ENCODE measurements around the gene CDH23.
A peak's percentile ranks its signal among the peaks of the same experiment; 100 is the strongest.

CDH23 gene

DNA sequence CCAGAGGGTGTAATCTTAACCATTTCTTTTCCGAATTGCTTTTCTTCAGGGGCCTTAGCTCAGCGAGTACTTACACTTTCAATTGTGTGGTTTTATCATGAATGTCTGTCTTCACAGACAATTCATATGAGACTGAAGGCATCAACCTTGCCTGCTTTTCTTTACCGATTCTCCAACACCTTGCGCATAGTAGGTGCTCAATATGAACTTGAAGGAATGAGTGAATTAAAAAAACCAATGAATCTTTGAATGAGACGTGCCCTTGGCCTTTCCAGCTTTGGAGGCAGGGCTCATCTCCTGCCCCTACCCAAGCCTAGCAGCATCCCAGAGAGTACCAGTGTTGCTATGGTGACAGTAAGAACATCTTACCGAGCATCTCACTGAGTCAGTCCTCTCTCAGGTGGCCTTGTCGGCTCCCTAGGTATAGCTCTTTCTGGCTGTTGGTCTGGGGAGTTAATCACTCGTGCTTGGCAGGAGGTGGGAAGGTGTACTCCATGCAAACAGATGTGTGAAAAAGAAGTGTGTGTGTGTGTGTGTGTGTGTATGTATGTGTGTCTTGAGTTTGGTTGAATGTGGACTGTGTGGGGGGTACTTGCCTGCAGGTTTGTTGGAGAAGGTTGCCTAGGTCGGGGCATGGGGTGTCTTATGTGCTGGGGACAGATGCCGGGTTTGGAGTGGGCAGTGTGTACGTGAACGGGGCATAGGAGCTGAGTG, 215.1 kb downstream of the CDH23 start:
- Histone ChIP-seq H3K36me3 (ENCODE audit: control insufficient read depth in 2 of 2, insufficient read depth in 2 of 2, low read length in 2 of 2) (no peaks in the 10 kb centered on the region), H3K9ac (ENCODE audit: low read depth in 1 of 2, low read length in 2 of 2) (no peak overlapping the region), H3K4me1 (ENCODE audit: control insufficient read depth in 2 of 2, insufficient read depth in 2 of 2, low read length in 2 of 2) (peaks cover 19 to 23% of the 10 kb centered on the region in 2 donors), H3K27me3 (ENCODE audit: control insufficient read depth in 2 of 2, insufficient read depth in 2 of 2, low read length in 2 of 2) (no peaks in the 10 kb centered on the region), H3K4me3 (ENCODE audit: low read length in 2 of 2) (no peak overlapping the region), H3K9me3 (ENCODE audit: control insufficient read depth in 2 of 2, low read length in 2 of 2) (no peaks in the 10 kb centered on the region), H3K27ac (ENCODE audit: low read depth in 2 of 2, low read length in 2 of 2) (no peak overlapping the region)

GRCh38 chr10:71613261-71613777, 216.6 kb downstream of the CDH23 start:
- no peaks in the 10 kb centered on the region for H3K9me3 ChIP-seq (ENCODE audit: control insufficient read depth in 2 of 2, low read length in 2 of 2)
- peak overlapping the region; percentile 76 to 81 for H3K27ac ChIP-seq (ENCODE audit: low read depth in 2 of 2, low read length in 2 of 2)
- no peaks in the 10 kb centered on the region for H3K27me3 ChIP-seq (ENCODE audit: control insufficient read depth in 2 of 2, insufficient read depth in 2 of 2, low read length in 2 of 2)
- H3K4me3 ChIP-seq (ENCODE audit: low read length in 2 of 2) = peak overlapping the region; percentile 37 to 51
- H3K4me1 ChIP-seq (ENCODE audit: control insufficient read depth in 2 of 2, insufficient read depth in 2 of 2, low read length in 2 of 2) = peaks cover 19 to 23% of the 10 kb centered on the region in 2 donors
- H3K36me3 ChIP-seq (ENCODE audit: control insufficient read depth in 2 of 2, insufficient read depth in 2 of 2, low read length in 2 of 2) = no peaks in the 10 kb centered on the region
- H3K9ac ChIP-seq (ENCODE audit: low read depth in 1 of 2, low read length in 2 of 2) = peak overlapping the region in 1 of 2 donors; percentile 21

- Histone ChIP-seq H3K9ac (ENCODE audit: low read depth in 1 of 2, low read length in 2 of 2) (peak overlapping the region in 1 of 2 donors; percentile 21), H3K4me3 (ENCODE audit: low read length in 2 of 2) (peak overlapping the region; percentile 37 to 51), H3K4me1 (ENCODE audit: control insufficient read depth in 2 of 2, insufficient read depth in 2 of 2, low read length in 2 of 2) (peaks cover 19 to 23% of the 10 kb centered on the region in 2 donors), H3K9me3 (ENCODE audit: control insufficient read depth in 2 of 2, low read length in 2 of 2) (no peaks in the 10 kb centered on the region), H3K27ac (ENCODE audit: low read depth in 2 of 2, low read length in 2 of 2) (peak overlapping the region; percentile 71 to 81), H3K27me3 (ENCODE audit: control insufficient read depth in 2 of 2, insufficient read depth in 2 of 2, low read length in 2 of 2) (no peaks in the 10 kb centered on the region), H3K36me3 (ENCODE audit: control insufficient read depth in 2 of 2, insufficient read depth in 2 of 2, low read length in 2 of 2) (no peaks in the 10 kb centered on the region)
These were observed 217.2 kb downstream of the CDH23 start for GRCh38 chr10:71613877-71614276.

DNA sequence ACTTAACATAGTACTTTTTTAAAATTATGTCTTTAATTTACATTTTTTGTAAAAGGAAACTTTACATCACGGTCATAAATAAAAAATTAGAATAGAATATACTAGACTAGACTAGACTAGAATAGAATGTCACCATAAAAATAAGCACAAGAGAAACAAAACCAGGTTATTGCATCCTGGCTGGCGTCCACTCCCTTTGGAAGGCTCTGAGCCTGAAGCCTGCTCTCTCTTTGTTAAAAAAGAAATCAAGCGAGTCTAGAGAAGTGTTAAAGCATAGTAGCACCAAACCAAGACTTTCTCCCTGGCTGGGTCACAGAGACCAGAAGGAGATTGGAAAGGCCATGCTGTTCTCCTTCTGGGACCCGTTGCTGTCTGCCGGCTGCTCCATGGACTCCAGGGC, 218.2 kb downstream of the CDH23 start:
- H3K4me1 ChIP-seq (ENCODE audit: control insufficient read depth in 2 of 2, insufficient read depth in 2 of 2, low read length in 2 of 2) = peaks cover 19 to 23% of the 10 kb centered on the region in 2 donors
- no peak overlapping the region for H3K9ac ChIP-seq (ENCODE audit: low read depth in 1 of 2, low read length in 2 of 2)
- no peak overlapping the region for H3K4me3 ChIP-seq (ENCODE audit: low read length in 2 of 2)
- H3K27ac ChIP-seq (ENCODE audit: low read depth in 2 of 2, low read length in 2 of 2) = no peak overlapping the region
- no peaks in the 10 kb centered on the region for H3K9me3 ChIP-seq (ENCODE audit: control insufficient read depth in 2 of 2, low read length in 2 of 2)
- no peaks in the 10 kb centered on the region for H3K36me3 ChIP-seq (ENCODE audit: control insufficient read depth in 2 of 2, insufficient read depth in 2 of 2, low read length in 2 of 2)
- no peaks in the 10 kb centered on the region for H3K27me3 ChIP-seq (ENCODE audit: control insufficient read depth in 2 of 2, insufficient read depth in 2 of 2, low read length in 2 of 2)

- no peak overlapping the region for H3K4me3 ChIP-seq (ENCODE audit: low read length in 2 of 2)
- no peaks in the 10 kb centered on the region for H3K36me3 ChIP-seq (ENCODE audit: control insufficient read depth in 2 of 2, insufficient read depth in 2 of 2, low read length in 2 of 2)
- no peak overlapping the region for H3K27ac ChIP-seq (ENCODE audit: low read depth in 2 of 2, low read length in 2 of 2)
- H3K9ac ChIP-seq (ENCODE audit: low read depth in 1 of 2, low read length in 2 of 2) = no peak overlapping the region
- no peaks in the 10 kb centered on the region for H3K9me3 ChIP-seq (ENCODE audit: control insufficient read depth in 2 of 2, low read length in 2 of 2)
- H3K27me3 ChIP-seq (ENCODE audit: control insufficient read depth in 2 of 2, insufficient read depth in 2 of 2, low read length in 2 of 2) = no peaks in the 10 kb centered on the region
- peaks cover 19 to 23% of the 10 kb centered on the region in 2 donors for H3K4me1 ChIP-seq (ENCODE audit: control insufficient read depth in 2 of 2, insufficient read depth in 2 of 2, low read length in 2 of 2)
These were observed 219.0 kb downstream of the CDH23 start for GRCh38 chr10:71615538-71616329.

DNA sequence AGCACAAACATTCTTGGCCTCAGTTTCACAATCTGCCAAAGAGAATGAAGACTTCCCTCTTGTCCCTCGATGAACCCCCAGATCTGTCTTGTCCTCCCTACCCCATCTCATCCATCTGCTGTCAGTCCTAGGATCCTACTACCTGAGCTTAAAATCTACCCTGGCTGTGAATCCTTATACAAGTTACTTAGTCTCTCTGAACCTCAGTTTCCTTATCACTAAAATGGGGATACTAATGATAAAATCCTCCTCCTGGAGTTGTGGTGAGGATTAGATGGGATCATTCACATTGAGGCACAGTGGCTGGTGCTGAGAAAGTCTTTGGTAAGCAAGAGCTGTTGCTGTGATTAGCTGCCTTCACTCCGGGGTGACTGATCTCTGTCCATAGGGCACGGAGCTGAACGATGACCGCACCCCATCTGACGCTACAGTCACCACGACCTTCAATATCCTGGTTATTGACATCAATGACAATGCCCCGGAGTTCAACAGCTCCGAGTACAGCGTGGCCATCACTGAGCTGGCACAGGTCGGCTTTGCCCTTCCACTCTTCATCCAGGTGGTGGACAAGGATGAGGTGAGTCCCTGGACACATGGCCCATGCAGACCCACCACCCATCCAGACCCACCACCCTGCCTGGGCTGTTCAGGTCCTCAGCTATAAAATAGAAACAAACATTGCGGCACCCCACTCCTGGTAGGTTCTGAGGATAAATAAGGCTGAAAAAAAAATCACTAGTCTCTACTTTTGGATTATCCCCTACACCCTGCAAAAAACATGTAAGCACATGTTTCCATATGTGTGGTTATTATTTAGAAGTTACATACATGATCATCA, 220.3 kb downstream of the CDH23 start:
- Histone ChIP-seq H3K36me3 (ENCODE audit: control insufficient read depth in 2 of 2, insufficient read depth in 2 of 2, low read length in 2 of 2) (no peaks in the 10 kb centered on the region), H3K27me3 (ENCODE audit: control insufficient read depth in 2 of 2, insufficient read depth in 2 of 2, low read length in 2 of 2) (no peaks in the 10 kb centered on the region), H3K9ac (ENCODE audit: low read depth in 1 of 2, low read length in 2 of 2) (no peak overlapping the region), H3K27ac (ENCODE audit: low read depth in 2 of 2, low read length in 2 of 2) (no peak overlapping the region), H3K9me3 (ENCODE audit: control insufficient read depth in 2 of 2, low read length in 2 of 2) (no peaks in the 10 kb centered on the region), H3K4me1 (ENCODE audit: control insufficient read depth in 2 of 2, insufficient read depth in 2 of 2, low read length in 2 of 2) (peaks cover 19 to 23% of the 10 kb centered on the region in 2 donors), H3K4me3 (ENCODE audit: low read length in 2 of 2) (no peak overlapping the region)

DNA sequence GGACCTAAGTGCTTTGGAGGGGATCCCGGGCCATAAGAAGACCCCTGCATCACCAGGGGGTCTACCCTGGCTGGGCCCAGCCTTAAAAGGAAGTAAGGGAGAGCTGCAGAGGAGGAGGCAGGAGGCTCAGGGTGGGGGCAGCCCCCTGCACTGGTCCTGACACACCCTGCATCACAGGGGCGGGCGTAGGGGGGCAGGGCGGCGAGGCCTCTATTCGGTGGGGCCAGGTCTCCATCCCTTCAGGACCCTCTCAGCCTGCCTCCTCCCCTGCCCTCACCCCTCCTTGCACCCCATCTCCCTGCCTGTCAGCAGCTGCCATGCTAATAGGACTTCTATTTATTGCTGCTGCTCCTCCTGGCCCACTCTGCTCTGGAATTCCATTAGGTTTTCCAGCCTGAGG, 221.5 kb downstream of the CDH23 start:
- H3K27ac ChIP-seq (ENCODE audit: low read depth in 2 of 2, low read length in 2 of 2) = no peak overlapping the region
- no peaks in the 10 kb centered on the region for H3K36me3 ChIP-seq (ENCODE audit: control insufficient read depth in 2 of 2, insufficient read depth in 2 of 2, low read length in 2 of 2)
- no peak overlapping the region for H3K4me3 ChIP-seq (ENCODE audit: low read length in 2 of 2)
- H3K9ac ChIP-seq (ENCODE audit: low read depth in 1 of 2, low read length in 2 of 2) = no peak overlapping the region
- H3K27me3 ChIP-seq (ENCODE audit: control insufficient read depth in 2 of 2, insufficient read depth in 2 of 2, low read length in 2 of 2) = no peaks in the 10 kb centered on the region
- peaks cover 13 to 17% of the 10 kb centered on the region in 2 donors for H3K4me1 ChIP-seq (ENCODE audit: control insufficient read depth in 2 of 2, insufficient read depth in 2 of 2, low read length in 2 of 2)
- H3K9me3 ChIP-seq (ENCODE audit: control insufficient read depth in 2 of 2, low read length in 2 of 2) = no peaks in the 10 kb centered on the region

GRCh38 chr10:71618598-71618997, 221.9 kb downstream of the CDH23 start:
- no peak overlapping the region for H3K9ac ChIP-seq (ENCODE audit: low read depth in 1 of 2, low read length in 2 of 2)
- no peaks in the 10 kb centered on the region for H3K36me3 ChIP-seq (ENCODE audit: control insufficient read depth in 2 of 2, insufficient read depth in 2 of 2, low read length in 2 of 2)
- no peaks in the 10 kb centered on the region for H3K9me3 ChIP-seq (ENCODE audit: control insufficient read depth in 2 of 2, low read length in 2 of 2)
- no peaks in the 10 kb centered on the region for H3K27me3 ChIP-seq (ENCODE audit: control insufficient read depth in 2 of 2, insufficient read depth in 2 of 2, low read length in 2 of 2)
- no peak overlapping the region for H3K27ac ChIP-seq (ENCODE audit: low read depth in 2 of 2, low read length in 2 of 2)
- H3K4me3 ChIP-seq (ENCODE audit: low read length in 2 of 2) = no peak overlapping the region
- H3K4me1 ChIP-seq (ENCODE audit: control insufficient read depth in 2 of 2, insufficient read depth in 2 of 2, low read length in 2 of 2) = peaks cover 9 to 16% of the 10 kb centered on the region in 2 donors

DNA sequence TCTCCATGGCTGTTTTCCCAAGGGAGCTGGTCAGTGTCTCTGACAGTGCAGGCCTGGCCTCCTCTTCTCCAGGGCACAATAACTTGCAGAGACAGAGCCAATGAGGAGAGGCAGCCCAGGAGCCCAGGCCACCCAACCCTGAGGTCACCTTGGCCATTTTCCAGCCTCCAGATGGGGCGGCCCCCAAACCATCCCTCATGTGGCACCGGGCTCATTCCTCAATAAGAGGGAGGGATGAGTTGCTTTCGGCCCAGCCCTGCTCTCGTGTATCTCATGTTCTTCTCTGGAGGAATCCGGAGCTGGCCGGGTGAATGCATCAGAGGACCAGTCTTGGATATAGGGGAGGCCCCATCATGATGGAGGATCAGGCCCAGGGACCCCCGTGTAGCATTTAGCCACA, 223.9 kb downstream of the CDH23 start:
- Histone ChIP-seq H3K27ac (ENCODE audit: low read depth in 2 of 2, low read length in 2 of 2) (no peak overlapping the region), H3K27me3 (ENCODE audit: control insufficient read depth in 2 of 2, insufficient read depth in 2 of 2, low read length in 2 of 2) (no peaks in the 10 kb centered on the region)

More for the DNA sequence above, 223.9 kb downstream of the CDH23 start:
- Histone ChIP-seq H3K9me3 (ENCODE audit: control insufficient read depth in 2 of 2, low read length in 2 of 2) (no peaks in the 10 kb centered on the region), H3K4me1 (ENCODE audit: control insufficient read depth in 2 of 2, insufficient read depth in 2 of 2, low read length in 2 of 2) (peaks cover 0 to 5% of the 10 kb centered on the region in 2 donors), H3K4me3 (ENCODE audit: low read length in 2 of 2) (no peak overlapping the region), H3K9ac (ENCODE audit: low read depth in 1 of 2, low read length in 2 of 2) (no peak overlapping the region), H3K36me3 (ENCODE audit: control insufficient read depth in 2 of 2, insufficient read depth in 2 of 2, low read length in 2 of 2) (no peaks in the 10 kb centered on the region)
